Fibroblast of the aortic adventitia (primary cell): Measurements from ENCODE around the gene PTCD1. TPM values are rescaled to one million over a fixed set of nuclear protein-coding genes. Genes with fewer than 3 reads are reported as not detected.

Source experiments
- DNase-seq: peaks from one replicate; pipeline ENCODE4 v3.0.0-alpha.2; 2010; ENCODE audit warnings: low read depth
- H3K4me3 ChIP-seq: 2 replicates; pipeline ENCODE4 v1.5.1; 2011; ENCODE audit warnings: low read depth, mild to moderate bottlenecking, control low read depth, low read length, moderate library complexity
- total RNA-seq: library from RNA; depleted of rRNA; stranded (reverse); fragments of >200 nt; gene quantifications from 2 replicates; pipeline ENCODE4 v1.2.3, GENCODE V29; 2012; ENCODE audit warnings: low replicate concordance
- TF ChIP-seq, protein P1 (sequence below): IDR thresholded peaks from 2 replicates; pipeline ENCODE4 v1.5.1; 2011; ENCODE audit warnings: mild to moderate bottlenecking, low read length, control low read depth, inconsistent platforms; ENCODE audit not compliant: insufficient read depth

The PTCD1 gene
- total RNA-seq, 1 donor: 4.4 TPM

- no peak overlapping the region for H3K4me3 ChIP-seq
- no peak for DNase-seq
- TF ChIP-seq, protein P1, sequence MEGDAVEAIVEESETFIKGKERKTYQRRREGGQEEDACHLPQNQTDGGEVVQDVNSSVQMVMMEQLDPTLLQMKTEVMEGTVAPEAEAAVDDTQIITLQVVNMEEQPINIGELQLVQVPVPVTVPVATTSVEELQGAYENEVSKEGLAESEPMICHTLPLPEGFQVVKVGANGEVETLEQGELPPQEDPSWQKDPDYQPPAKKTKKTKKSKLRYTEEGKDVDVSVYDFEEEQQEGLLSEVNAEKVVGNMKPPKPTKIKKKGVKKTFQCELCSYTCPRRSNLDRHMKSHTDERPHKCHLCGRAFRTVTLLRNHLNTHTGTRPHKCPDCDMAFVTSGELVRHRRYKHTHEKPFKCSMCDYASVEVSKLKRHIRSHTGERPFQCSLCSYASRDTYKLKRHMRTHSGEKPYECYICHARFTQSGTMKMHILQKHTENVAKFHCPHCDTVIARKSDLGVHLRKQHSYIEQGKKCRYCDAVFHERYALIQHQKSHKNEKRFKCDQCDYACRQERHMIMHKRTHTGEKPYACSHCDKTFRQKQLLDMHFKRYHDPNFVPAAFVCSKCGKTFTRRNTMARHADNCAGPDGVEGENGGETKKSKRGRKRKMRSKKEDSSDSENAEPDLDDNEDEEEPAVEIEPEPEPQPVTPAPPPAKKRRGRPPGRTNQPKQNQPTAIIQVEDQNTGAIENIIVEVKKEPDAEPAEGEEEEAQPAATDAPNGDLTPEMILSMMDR: no peak
These were observed 16.0 kb downstream of the PTCD1 start for GRCh38 chr7:99422625-99423024.

GRCh38 chr7:99422186-99422585, 16.4 kb downstream of the PTCD1 start:
- no peak for DNase-seq
- no peak overlapping the region for H3K4me3 ChIP-seq
- TF ChIP-seq, protein P1: no peak

DNA sequence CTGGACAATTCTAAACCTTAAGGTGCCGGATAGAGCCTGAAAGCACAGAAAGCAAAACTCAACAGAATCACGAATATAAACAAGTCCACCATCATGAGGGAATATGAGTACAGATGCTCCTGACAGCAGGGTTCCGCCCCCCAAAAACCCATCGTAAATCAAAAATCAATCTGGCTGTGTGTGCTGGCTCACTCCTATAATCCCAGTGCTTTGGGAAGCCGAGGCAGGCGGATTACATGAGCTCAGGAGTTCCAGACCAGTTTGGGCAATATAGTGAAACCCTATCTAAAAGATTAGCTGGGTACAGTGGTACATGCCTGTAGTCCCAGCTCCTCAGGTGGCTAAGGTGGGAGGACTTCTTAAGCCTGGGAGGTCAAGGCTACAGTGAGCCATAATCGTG, 17.6 kb downstream of the PTCD1 start:
- no peak overlapping the region for H3K4me3 ChIP-seq
- no peak for DNase-seq
- TF ChIP-seq, protein P1: no peak

DNA sequence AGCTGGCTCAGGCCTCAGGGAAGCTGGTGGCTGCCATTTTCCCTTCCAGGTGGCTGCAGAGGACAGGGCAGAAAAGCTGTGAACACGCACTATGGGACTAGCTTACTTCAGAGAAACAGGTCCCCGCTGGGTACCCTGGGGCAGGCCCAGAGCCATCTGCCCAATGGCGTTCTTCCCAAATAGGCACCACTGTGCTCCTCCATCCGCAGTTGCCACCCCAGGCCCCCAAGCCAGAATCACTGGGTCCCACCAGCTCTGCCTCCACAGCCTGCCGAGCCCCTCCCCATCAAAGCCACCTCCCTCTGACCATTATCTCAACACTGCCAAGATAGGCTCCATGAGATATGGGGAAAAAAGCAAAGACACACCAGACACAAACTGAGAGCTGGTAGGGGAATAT, 18.4 kb downstream of the PTCD1 start:
- DNase-seq: no peak
- TF ChIP-seq, protein P1: no peak
- H3K4me3 ChIP-seq: no peak overlapping the region

DNA sequence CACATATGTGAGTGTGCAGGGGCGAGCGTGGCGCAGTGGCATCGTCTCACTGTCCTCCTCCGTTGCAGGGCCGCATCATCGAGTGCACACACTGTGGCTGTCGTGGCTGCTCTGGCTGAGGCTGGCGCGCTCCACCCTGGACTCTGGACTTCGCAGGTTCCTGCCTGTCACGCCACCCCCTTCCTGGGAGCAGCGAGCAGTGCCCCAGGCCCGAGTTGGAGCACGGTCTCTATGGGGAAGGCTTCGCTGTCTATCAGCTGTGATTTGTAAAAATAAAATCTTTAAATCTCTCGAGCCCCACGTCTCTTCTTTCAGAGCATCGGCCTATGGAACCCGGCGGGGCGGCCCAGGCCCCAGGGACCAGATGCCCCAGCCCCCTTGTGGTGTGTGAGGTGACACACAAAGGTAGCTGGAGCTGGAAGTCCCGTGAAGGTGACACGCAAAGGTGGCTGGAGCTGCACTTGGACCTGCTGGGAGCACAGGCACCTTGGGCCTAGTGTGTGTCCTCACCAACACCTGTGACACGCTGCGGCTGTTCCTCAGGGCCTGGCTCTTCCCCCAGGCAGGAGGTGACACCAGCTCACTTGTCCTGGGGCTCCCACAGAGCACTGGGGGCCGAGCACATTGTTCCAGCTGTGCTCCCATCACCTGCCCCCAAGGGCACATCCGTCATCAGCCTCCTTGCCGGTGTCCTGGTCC, 19.1 kb downstream of the PTCD1 start:
- TF ChIP-seq, protein P1: no peak
- H3K4me3 ChIP-seq: no peak overlapping the region
- DNase-seq: no peak

DNA sequence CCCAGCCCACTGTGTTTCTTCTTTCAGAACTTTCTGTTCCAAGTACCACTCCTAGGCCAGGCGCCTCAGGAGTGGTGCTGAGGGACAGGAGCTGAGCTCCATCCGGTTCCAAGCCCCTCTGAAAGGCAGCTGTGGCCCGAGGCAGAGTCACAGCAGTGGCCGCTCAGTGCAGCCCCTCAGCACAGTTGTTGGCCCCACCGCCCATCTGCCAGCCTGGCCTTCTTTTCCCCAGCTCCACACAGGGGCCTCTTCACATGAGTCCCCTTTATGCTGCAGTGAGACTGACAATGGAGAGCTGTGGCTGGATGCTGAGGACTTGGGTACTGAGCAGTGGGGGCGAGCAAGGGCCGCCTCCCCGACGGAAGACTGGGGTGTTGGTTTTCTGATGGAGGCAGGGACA, 20.3 kb downstream of the PTCD1 start:
- TF ChIP-seq, protein P1: no peak
- DNase-seq: no peak
- no peak overlapping the region for H3K4me3 ChIP-seq
